Measurements from ENCODE around the gene XYLT1.

Gene XYLT1

DNA sequence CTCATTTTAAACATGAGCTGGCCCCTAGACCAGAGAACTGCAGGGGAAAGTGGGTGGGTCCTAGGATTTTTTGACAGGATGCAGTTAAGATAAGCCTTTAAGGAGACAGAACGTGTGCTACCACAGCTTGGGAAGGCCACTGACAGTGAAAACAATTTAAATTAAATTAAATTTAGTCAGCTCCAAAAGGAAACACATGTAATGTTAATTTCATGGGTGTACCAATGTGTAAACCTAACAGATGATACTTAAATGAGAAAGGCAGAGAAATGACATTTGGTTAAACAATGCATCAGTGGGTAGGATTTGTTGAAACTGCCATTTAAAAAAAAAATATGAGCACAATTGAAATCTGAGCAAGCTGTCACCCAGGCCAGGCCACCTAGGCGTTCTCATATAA, 250.8 kb downstream of the XYLT1 start:
- DNase-seq = no peak

- DNase-seq = no peak
Observed at GRCh38 chr16:17215936-17216335, 254.8 kb downstream of the XYLT1 start.

DNA sequence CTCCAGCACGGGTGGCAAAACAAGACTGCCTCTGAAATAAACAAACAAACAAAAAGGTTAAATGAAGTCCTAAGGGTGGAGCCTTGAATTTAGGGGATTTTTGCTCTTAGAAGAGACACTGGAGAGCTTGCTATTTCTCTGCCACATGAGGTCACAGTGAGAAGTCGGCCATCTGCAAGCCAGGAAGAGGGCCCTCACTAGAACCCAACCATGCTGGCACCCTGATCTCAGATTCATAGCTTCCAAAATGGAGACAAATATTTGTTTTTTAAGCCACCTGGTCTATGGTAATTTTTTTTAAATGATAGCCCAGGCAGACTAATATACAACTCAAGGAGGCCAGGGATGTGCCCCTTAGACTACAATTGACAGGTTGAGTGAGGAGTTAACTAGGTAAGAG, 255.5 kb downstream of the XYLT1 start:
- no peak for DNase-seq

DNA sequence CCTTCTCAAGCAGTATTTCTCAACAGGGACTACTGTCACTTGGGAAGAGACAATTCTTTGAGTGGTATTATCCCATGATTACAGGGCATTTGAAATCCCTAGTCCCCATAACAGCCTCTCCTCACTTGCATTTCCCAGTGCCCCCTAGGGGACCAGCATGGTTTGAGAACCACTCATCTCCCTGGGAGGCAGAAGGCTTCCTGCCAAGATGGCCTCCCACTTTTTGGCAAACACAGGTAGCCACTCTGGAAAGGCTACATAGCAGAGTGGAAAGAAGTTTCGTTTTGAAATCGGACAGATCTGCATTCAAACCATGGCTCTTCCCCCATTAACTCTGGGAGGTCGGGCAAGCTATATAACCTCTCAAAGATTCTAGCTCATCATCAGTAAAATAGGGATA, 256.8 kb downstream of the XYLT1 start:
- no peak for DNase-seq

DNA sequence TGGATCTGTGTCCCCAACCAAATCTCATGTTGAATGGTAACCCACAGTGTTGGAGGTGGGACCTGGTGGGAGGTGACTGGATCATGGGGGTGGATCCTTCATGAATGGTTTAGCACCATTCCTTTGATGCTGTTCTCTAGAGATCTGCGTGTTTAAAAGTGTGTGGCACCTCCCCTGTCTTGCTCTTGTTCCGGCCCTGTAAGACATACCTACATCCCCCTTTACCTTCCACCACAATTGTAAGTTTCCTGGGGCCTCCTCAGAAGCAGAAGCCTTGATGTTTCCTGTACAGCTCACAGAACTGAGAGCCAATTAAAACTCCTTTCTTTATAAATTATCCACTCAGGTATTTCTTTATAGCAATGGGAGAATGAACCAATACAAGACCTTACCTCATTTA, 257.7 kb downstream of the XYLT1 start:
- no peak for DNase-seq

DNA sequence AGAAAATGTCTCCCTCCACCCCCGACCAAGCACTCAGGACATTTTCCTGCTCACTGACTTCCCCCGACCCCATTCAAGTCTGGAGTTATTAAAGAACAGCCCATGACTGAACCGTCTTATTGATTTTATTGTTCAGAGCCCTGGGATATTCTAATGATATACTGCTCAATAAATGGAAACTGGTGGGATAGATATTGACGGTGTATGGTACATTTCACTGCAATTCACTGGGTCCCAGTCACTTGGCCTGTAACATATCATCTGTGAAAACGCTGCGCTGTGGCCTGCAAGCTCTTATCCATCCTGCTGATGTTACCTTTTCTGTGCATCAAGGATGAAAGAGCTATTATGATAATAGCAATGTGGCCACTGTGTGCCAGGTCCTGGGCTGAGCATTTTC, 258.2 kb downstream of the XYLT1 start:
- DNase-seq = no peak

DNA sequence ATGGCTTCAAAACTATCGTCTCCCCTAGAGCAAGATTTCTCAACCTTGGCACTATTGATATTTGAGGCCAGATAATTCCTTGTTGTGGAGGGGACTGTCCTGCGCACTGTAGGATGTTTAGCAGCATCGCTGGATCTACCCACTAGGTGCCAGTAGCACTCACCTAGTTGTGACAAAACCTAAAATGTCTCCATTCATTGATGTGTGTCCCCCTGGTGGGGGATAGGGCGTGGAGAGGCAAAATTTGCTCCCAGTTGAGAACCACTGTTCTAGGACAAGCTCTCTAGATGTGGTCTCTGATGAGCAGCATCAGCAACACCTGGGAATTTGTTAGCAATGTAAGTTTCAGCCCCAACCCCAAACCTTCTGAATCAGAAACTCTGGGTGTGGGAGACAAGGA, 259.0 kb downstream of the XYLT1 start:
- no peak for DNase-seq

DNA sequence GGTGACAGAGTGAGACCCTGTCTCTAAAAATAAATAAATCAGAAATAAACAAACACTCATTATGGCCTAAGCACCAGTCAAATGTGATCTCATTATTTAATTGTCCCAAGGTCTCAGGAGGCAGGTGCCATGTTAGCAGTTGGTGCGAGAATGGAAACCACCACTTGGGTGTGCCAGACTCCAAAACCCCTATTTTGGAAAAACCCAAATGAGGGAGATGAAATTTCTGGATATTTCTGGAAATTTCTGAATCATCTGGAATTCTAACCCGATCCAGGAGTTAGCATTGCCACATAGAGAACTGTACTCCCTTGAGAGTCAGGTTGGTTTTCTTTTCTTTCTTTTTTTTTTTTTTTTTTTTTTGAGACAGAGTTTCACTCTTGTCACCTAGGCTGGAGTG, 264.0 kb downstream of the XYLT1 start:
- no peak for DNase-seq

GRCh38 chr16:17205279-17206211, 265.2 kb downstream of the XYLT1 start:
- DNase-seq = no peak

DNA sequence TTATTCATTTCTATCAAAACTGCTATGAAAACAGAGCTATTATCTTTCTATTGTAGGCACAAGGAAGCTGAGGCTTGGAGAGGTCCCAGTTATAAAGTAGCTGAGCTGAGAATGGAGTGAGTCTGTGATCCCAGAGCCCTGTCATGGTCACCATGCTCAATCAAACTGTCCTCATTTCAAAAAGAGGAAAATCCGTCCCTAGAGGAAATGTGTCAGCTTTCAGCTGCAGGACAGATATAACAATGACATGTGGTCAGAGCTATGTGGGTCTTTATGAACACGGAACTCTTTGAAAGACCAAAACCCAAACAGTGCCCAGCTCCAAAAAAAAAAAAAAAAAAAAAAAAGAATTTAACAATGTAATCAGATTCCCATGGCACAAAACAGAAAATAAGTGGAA, 266.1 kb downstream of the XYLT1 start:
- DNase-seq = no peak

GRCh38 chr16:17204206-17204605, 266.6 kb downstream of the XYLT1 start:
- DNase-seq = no peak

- DNase-seq = no peak
Observed at GRCh38 chr16:17203424-17203823, 267.3 kb downstream of the XYLT1 start.

- no peak for DNase-seq
Observed at GRCh38 chr16:17199135-17199534, 271.6 kb downstream of the XYLT1 start.

GRCh38 chr16:17196526-17196925, 274.2 kb downstream of the XYLT1 start:
- DNase-seq = no peak

GRCh38 chr16:17194190-17194780, 276.5 kb downstream of the XYLT1 start:
- no peak for DNase-seq

GRCh38 chr16:17193566-17194100, 277.1 kb downstream of the XYLT1 start:
- DNase-seq = no peak

DNA sequence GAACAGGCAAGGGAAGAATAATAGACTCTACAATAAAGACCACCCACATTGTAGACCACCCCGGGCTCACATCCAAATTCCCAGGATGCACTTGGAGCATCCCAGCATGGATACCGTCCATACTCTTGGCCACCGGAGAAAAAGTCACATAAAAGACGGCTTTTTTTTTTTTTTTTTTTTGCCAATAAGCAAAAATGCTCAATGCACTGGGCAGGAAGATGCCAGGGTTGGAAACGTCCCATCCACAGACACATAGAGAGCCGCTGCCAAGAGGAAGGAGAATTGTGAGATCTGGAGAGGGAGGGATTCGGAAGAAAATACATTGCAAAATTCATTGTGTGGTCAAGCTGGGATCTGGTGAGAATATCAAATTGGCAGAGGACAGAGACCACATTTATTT, 286.7 kb downstream of the XYLT1 start:
- DNase-seq = no peak

DNA sequence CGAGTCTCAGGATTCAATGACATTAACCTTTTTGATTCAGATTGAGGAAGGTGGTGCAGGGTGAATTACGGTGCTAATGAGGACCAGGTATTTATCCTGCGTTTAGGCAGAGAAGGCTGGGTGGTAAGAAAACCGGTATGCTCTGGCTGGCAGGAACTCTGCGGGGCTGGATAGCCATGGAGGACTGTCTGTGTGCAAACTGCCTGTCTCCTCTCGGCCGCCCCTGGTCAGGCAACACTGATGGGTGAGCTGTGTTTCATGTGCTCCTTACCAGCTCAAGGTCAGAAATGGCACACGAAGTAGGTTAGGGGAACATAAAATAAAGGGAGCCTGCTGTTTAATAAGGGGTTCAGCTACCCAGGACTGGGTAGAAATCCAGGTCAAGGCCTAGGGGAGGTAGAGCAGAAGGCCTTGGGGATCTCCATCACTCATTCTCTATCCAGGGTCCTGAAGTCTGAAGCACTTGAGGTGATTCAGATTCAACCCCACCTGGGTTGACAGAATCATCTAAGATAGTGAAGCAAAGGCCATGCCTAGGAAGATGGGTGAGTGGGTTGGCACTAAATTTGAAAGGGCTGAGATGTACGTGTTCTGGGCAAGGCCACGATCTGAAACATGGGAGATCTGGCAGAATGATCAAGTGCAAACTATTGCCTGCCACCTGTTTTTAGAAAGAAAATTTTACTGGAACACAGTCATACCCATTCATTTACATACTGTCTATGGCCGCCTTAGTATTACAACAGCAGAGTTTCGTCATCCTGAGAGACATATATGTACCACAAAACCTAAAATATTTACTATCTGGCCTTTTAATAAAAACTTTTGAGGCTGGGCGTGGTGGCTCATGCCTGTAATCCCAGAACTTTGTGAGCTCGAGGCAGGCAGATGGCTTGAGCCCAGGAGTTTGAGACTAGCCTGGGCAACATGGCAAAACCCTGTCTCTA, 292.5 kb downstream of the XYLT1 start:
- DNase-seq = no peak

DNA sequence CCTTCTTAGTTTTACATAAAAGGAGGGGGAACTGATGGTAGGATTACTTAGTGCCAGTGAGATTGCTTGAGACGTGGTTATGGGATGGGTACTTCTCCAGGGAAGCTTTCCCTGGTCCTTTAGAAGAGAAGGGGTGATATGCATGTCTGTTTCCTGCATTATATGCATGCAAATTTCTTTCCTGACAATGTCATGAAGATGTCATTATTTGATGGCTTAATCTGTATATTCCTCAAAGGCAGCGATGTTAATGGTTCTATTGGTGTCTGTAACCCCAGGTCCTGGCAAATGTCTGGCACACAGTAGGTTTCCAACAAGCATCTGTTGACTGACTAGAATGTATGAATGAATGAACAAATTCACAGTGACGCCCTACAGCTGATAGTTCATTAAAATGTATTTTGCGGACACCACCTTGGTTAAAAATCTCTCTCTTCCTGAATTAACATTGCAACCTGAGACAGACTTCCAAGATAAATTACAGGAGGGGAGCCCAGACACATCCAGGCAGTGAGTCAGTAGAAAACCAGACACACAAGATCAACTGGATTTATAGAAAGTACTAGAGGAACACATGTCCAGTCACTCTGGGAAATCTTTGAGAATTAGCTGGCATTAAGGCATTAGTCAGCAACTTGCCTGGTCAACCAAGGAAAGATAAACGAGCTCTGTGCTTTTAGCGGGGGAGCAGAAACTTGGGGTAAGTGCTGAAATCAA, 293.4 kb downstream of the XYLT1 start:
- no peak for DNase-seq

DNA sequence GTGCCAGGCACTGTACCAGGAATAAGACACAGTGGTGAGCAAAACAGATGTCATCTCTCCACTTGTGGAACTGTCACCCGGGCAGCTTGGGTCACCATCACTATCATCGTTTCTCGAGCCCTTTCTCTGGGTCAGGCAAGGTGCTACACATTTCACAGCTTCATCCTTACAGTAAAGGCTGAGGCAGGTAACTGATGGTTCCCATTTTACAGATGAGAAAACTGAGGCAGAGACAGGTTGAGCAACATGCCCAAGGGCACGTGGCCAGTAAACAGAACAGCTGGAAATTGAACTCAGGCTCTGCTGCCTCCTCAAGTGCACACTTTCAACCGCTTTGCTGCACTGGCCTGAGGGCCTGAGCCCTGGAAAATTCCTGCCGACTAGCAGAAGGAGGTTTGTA, 294.6 kb downstream of the XYLT1 start:
- DNase-seq = no peak

DNA sequence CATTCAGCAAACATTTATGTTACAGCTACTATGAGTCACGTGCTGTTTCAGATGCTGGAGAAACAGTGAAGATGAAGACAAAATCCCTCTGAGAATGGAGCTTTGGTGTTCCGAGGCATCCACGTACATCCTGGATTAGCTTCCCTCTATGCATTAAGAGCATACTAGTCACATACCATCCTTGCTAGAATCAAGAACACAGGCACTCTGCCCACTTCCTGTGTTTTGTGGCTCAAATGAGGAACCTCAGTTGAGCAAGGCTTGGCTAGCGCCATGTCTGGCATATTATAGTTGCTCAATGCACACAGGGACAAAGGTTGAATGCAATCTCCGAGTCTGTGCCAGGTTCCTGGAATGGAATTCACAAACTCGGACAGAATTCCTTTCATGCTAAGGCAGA, 297.5 kb downstream of the XYLT1 start:
- peak in 1 of 2 donors; percentile 31 for DNase-seq

All from hippocampal formation (tissue), 2 donors.